HG02852 (cell line): ENCODE results near the gene MYO1B.

ENCODE experiments used
- ATAC-seq: cut with Tn5 transposase; IDR thresholded peaks from one replicate; pipeline ENCODE4 v1.9.1; 2021; ENCODE audit warnings: mild to moderate bottlenecking, moderate library complexity; ENCODE audit not compliant: unreplicated experiment

The MYO1B gene

DNA sequence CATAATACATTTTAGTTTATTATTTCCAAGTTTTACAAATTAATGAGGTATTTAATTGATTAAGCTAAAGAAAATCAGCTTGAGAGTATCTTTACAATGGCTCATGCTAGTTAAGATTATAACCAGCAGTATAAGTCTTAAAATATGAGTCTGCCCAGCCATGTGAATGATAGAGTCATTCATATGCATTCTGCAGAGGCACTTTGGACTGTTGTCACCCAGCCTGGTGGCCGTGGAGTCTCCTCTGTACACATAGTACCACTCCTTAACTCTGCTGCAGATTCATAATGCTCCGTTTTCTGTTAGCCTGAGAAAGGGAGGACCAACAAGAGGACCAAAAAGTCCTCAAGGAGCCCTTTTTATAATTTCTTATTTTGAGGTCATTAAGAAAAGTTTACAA lies 148.8 kb downstream of the MYO1B start:
- ATAC-seq = no peak

DNA sequence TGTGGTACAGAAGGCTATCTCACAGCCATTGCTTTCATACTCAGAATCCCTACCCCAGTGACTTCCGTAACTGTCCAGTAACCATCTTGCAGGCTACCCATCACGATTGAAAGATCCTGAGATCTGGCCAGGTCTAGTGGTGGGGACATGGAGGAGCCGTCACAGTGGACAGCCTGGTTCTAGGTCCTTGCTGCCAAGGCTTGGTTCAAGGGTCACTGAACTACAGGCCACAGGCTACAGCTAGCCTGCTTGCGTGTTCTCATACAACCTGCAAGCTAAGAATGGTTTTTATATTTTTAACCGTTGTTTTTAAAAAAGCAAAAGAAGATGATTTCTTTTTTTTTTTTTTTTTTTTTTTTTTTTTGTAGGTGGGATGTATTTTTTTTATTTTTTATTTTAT lies 151.6 kb downstream of the MYO1B start:
- ATAC-seq = no peak

DNA sequence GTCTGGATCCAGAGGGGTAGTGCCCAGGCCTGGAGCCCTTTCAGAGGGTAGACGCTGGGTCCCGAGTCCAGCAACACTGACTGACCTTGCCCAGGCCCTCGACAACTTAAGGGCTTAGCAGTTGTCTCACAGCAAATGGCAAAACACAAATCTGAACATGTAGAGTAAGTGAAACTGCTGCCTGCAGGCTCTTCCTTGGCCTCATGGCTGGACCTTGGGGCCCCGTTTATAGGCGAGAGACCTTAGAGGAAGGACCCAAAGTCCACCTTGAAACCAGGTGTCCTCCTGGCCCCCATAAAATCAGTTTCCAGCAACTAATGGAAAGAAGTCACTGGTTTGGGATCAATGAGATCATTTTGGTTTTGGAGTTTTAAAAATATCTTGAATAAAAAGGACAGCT lies 154.4 kb downstream of the MYO1B start:
- ATAC-seq = no peak

DNA sequence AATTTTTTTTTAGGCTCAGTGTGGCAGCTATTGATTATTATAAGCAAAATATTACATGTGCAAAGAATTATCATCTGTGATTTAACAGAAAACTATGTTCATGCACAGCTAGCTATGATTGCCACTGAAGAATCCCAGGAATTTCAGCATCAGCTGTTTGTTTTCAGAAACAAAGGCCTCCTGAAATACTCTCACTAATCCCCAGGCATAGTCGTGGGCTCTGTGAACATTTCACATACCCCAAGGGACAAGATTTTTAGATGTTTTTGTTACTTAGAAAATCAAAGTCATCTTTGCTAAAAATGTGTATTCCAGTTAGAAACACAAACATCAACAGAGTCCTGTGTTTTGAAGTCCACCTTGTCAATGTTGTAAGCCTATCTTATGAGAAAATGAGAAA lies 156.1 kb downstream of the MYO1B start:
- no peak for ATAC-seq

DNA sequence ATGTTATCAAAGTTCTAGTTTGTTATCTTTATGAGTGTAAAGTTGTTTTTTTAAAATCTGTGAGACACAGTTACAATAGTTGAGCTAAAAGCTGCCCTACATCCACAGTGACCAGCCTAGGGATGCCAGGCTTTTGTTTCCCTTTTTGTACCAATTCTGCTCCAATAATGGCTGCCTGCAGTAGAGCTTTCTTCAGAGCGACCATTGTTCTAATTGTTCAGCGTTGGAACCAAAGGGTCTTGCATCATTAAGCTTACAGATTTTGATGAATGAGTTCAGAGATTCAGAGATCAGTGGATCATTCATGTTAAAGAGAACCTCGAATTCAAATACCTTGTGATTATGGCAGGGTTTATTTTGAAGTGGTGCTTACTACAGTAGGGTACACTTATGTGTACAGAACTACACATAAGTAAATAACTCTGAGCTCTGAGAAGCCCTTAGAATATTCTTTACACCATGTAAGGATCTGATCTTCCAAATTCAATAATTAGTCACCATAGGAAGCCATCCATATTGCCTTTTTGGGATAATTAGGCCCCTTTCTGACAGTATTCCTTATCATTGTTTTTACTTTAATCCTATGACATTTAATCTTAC lies 157.9 kb downstream of the MYO1B start:
- ATAC-seq = no peak

DNA sequence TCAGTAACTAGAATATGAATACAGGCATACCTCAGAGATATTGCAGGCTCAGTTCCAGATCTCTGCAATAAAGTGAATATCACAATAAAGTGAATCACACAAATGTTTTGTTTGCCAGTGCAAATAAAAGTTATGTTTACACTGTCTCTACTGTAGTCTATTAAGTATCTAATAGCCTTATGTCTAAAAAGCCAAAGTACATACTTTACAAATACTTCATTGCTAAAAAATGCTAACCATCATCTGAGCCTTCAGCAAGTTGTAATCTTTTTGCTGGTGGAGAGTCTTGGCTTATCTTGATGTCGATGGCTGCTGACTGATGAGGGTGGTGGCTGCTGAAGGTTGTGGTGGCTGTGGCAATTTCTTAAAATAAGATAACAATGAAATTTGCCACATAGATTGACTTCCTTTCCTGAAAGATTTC lies 159.4 kb downstream of the MYO1B start:
- ATAC-seq = no peak

DNA sequence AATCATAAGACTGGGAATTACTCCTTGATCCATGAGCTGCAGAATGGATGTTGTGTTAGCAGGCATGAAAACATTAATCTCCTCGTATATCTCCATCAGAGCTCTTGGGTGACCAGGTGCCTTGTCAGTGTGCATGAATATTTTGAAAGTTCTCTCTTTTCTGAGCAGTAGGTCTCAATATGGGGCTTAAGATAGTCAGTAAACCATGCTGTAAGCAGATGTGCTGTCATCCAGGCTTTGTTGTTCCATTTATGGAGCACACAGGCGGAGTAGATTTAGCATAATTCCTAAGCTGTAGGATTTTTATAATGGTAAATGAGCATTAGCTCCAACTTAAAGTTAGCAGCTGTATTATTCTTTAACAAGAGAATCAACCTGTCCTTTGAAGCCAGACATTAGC lies 160.3 kb downstream of the MYO1B start:
- ATAC-seq = no peak

DNA sequence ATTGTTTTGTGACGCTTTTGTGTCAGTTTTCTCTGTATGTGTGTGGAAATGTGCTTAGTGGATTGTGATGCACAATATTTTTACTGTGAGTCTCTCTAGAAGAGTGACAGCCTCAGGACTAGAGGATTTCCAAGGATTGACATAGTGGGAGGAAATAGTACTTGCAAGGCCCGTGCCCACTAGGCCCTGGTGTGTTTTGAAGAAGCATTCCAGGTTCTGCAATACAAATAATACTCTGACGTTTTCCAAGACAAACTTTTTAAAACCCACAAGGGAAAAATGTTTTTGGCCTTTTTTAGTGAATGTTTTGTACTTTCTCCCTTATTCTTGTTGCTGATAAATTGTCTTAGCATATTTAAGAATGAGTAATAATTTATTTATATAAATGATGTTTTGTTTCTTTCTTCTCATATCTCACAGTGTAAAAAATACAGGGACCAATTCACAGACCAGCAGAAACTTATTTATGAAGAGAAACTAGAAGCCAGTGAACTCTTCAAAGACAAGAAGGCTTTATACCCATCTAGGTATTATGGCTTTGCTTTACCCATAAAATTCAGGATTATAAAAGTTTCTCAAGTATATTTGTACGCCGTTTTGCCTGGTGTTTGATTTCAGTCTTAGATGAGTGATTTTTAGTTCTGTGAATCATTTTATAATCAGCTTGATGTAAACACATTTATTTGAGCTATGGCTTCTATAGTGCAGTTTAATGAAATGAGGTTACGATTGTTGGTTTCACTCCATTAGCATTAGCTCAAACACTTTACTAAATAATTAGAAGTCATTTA lies 165.6 kb downstream of the MYO1B start:
- ATAC-seq = no peak

DNA sequence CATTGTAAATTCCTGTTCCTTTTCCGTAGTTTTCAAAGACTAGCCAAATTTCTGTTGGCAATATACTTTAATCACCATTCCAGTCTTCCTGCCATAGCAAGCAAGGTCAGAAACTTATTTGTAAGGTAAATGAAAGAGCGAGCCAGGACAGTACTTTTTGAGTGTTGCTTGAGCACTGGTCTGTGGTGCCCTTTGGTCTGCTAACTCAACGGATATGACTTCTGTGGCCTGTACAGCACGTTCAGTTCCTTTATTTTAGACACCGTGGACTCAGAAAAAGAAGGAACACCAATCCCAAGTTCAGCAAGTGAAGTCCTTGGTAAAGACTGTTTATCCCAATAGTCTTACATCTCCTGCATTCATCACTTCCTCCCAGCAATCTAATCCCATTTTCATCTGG lies 166.3 kb downstream of the MYO1B start:
- no peak for ATAC-seq

DNA sequence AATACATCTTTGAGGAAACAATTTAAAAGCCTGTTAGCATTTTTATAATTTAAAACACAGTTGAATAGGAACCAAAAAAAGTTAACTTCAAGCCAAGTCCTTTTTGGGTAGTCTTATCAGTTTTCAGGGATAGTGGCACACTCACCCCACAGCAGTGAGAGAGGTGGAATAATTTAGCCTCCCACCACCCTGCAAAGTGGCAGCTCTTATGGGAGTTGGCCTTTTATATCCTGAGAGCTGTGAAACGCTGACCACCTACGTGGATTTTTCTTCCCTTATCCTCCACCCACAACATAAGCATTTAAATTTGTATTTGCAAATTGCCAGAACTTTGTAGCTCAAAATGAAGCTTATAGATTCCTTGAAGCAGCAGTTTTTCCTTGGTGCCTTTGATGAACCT lies 167.1 kb downstream of the MYO1B start:
- ATAC-seq = no peak

DNA sequence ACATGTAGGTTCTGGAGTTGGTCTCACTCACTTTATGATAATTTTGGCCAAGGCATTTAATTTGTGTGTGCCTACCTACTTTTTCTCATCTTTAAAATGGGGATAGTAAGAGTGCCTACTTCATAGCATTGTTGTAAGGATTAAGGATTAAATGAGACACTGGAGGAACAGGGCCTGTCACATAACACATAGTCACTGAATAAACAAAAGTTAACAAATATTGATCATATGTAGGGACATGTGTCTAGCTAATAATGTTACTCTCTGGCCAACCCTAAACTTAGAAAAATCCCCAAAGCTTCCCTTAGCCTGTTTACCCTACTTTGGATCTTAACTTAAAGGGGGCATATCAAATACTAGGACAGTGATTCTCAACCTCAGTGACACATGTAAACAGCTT lies 169.9 kb downstream of the MYO1B start:
- no peak for ATAC-seq

DNA sequence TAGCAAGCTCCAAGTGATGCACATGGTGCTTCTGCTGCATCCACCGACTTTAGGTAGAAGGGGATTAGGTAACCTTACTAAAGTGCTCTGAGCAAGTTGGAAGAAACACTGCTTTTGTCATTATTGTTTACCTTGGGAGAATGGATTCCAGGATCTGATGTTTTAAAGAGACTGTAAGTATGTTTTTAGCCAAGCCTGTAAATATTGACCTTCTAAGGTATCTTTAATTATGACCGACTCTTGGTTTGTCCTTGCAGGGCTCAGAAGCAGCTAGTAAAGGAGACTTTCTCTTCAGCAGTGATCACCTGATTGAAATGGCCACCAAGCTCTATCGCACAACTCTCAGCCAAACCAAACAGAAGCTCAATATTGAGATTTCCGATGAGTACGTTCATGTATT lies 170.7 kb downstream of the MYO1B start:
- ATAC-seq = no peak

DNA sequence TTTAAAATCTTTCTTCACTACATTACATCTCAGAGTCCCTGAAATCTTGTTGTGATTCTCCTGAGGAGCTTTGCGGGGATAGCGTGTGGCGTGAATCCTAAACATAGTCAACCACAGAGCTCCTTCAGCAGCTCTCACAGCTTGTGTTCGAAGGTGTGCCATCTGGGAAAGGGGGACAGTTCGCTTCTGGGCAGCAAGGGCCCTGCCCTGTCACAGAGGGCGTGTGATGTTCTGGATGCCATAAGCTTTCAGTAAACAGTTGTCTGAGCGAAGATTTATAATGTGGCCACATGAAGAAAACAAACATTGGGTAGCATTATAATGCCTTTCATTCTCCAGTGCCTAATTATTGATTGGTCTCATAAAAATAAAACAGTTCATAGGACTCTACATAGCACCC lies 172.5 kb downstream of the MYO1B start:
- no peak for ATAC-seq

DNA sequence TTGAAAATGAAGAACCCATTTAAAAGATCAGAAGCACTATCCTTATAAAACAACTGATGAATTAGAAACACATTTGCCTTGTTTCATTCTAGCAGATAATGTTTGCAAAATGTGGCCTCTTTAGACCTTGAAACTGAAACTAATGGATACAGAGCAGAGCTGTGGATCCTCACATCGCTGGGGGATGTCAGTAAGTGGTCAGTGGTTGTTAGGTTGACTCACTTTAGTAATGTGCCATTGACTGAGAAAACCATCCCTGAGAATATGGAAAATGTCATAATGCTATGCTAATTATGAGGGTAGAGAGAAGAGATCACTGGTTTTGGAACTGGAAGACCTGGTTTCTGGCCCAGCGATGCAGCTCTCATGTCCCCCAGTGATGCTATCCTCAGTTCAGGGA lies 176.7 kb downstream of the MYO1B start:
- no peak for ATAC-seq

DNA sequence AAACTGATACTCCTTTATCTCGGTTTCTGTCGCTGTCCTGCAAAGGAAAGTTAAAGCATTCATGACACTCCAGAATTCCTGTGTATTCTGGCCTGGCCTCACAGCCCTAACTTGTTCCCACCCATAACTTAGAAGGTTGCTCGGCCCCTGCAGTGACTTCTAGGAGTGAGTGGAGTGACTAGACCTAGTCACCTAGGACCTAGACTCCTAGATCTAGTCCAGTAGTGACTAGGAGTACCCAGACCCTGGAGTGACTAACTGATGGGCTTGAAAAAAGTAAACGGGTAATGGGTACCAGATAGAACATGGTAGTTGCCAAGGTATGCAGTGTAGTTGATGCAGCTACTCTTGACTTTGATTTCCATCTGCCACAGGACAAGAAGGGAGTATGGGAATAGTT lies 181.8 kb downstream of the MYO1B start:
- no peak for ATAC-seq

DNA sequence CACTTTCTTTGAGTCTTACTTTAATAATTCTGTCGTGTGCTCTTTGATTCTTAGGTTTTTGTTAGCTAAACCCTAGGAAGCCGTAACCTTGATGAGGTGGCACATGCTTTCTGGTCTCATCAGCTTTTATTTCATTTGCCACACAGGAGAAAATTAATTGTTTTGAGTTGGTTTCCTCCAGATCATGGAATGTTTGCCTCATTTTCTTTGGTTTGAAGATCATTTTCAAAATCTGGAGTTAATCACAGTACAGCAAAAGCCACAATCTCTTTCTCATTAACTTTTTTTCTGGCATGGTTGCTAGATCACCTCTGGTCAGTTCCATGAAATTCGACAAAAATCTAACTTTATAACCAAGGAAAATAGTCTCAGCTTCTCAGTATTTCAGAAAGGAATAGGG lies 182.9 kb downstream of the MYO1B start:
- no peak for ATAC-seq

DNA sequence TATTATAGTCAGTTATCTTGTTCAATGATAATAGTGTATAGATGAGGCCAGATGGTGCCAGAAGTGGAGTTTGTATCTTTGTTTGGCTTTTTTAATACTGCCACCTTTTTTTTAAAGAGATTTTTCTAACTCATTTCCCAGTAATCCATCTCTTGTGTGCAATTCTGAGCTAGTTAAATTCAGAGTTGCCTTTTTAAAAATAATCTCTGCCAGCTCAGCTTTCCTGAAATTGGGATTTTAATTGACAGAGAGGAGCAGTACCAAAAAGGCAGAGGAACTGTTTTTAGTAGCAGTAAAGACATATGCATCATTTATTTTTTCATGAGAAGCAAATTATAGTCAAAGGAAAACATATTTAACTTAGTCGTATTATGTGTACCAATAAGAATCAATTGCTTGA lies 185.3 kb downstream of the MYO1B start:
- ATAC-seq = no peak

DNA sequence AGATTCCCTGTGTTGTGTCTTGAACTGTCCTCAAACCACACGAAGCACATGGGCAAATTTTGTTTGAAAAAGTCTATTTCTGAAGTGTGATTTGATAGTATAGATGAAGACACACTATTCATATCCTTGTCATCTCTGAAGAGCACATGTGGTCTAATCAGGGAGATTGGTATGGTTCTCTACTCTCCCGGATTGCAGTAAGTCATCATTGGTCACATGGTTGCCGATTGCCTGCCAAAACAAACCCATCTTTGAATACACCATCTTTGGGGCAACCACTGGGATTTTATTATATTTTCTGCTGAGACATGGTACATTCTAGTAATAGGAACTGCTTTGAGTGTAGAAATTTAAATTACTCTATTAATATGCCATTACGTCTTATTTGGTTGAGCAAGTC lies 186.9 kb downstream of the MYO1B start:
- no peak for ATAC-seq

DNA sequence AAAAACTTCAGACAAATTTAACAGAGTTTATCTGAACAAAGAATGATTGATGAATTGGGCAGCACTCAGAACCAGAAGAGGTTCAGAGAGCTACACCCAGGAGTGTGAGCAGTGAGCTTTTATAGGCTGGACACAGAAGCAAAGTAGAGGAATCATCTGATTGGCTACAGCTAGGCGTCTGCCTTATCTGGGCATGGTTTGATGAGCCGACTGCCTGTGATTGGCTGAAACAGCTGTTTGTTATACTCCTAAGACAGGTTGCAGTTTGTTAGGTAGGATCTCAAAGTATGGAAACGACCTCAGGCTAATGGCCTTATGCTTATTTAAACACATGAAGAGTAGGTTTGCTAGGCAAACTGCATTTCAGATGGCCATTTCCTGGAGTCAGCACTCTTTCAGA lies 188.9 kb downstream of the MYO1B start:
- ATAC-seq = no peak

DNA sequence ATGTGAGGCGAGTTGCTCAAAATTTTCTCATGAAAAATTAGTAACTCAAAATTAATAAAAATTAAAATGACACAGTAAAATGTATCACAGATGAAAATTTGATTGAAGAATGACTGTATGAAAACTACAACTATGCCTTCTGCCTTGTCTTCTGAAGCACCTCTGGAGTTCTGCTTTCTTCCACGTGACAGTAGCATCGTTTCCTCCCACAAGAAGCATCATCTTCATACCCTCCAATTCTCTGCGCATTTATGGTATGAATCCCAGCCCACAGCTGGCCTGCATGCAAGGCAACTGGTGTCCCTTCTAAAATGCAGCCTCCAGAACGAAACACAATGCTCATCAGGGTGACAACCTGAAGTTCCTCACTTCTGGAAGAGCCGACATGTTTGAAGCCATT lies 189.9 kb downstream of the MYO1B start:
- no peak for ATAC-seq

DNA sequence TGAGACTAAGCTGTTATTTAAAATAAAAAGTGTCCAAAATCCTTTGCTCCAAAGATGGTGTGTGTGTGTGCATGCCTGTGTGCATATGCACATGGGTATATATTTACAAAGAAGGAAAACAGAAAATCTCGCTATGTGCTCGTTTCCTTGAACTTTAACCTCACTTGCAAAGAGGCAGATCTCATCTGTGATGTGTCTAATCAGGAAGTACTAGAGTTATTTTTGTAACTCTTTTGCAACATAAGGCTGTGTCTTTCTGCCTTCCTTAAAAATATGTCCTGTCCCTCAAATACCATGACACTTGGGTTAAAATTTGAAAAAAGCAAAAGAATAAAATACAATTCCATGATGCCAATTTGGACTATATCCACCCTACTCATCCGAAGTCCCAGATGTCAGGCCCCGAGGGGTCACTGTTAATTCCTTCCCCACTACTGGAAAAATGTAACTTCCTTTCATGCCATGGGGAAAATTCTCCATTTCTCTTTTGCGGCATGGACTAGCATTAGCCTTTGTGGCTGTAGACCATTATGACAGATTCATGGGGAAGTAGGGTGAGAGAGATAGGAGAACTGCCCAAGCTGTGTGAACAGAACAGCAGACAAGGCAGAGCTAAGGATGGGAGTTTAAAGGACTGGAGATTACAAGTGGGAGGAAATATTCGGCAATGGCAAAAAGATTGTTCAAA lies 191.3 kb downstream of the MYO1B start:
- no peak for ATAC-seq

DNA sequence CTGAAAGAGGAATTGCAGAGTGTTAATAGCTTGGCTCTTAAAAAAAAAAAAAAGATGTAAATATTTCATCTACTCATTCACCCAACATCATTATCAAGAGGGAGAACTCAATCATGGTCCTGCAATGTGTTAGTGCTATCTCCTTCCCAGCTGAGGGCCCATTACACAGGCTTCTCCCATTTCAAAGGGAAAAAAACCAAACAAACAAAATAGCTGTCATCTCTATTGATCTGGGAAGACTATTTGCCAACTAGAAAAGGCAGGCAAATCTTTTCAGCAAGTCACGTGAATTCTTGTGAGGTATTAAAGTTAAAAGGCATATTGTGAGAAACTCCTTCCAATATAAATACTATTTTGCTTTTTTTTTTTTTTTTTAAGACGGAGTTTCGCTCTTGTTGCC lies 194.3 kb downstream of the MYO1B start:
- no peak for ATAC-seq
